ENCODE measurements around the gene ZNF408.

The ZNF408 gene

GRCh38 chr11:46719543-46720218 lies 18.9 kb downstream of the ZNF408 start:
- H3K36me3 Mint-ChIP-seq (ENCODE audit: low read depth), result no peaks in the 10 kb centered on the region
- no peak overlapping the region for H3K27ac Mint-ChIP-seq
- no peaks in the 10 kb centered on the region for H3K4me1 Mint-ChIP-seq (ENCODE audit: low read depth)
- intact Hi-C loops (cut with micrococcal nuclease), result no loop called here
- no peaks in the 10 kb centered on the region for H3K27me3 Mint-ChIP-seq
- no peaks in the 10 kb centered on the region for H3K9me3 Mint-ChIP-seq
- H3K4me3 Mint-ChIP-seq, result no peak overlapping the region

- no peaks in the 10 kb centered on the region for H3K36me3 Mint-ChIP-seq (ENCODE audit: low read depth)
- H3K27me3 Mint-ChIP-seq, result no peaks in the 10 kb centered on the region
- no peaks in the 10 kb centered on the region for H3K4me1 Mint-ChIP-seq (ENCODE audit: low read depth)
- H3K4me3 Mint-ChIP-seq, result no peak overlapping the region
- H3K27ac Mint-ChIP-seq, result no peak overlapping the region
- intact Hi-C loops (cut with micrococcal nuclease), result no loop called here
- no peaks in the 10 kb centered on the region for H3K9me3 Mint-ChIP-seq
These were observed 20.5 kb downstream of the ZNF408 start for GRCh38 chr11:46721286-46721685.

GRCh38 chr11:46722566-46723358 lies 21.9 kb downstream of the ZNF408 start:
- H3K36me3 Mint-ChIP-seq (ENCODE audit: low read depth), result no peaks in the 10 kb centered on the region
- no peaks in the 10 kb centered on the region for H3K4me1 Mint-ChIP-seq (ENCODE audit: low read depth)
- no peaks in the 10 kb centered on the region for H3K9me3 Mint-ChIP-seq
- intact Hi-C loops (cut with micrococcal nuclease), result no loop called here
- no peak overlapping the region for H3K27ac Mint-ChIP-seq
- no peak overlapping the region for H3K4me3 Mint-ChIP-seq
- H3K27me3 Mint-ChIP-seq, result no peaks in the 10 kb centered on the region

GRCh38 chr11:46723359-46723680 lies 22.5 kb downstream of the ZNF408 start:
- no peaks in the 10 kb centered on the region for H3K9me3 Mint-ChIP-seq
- H3K36me3 Mint-ChIP-seq (ENCODE audit: low read depth), result no peaks in the 10 kb centered on the region
- no peak overlapping the region for H3K4me3 Mint-ChIP-seq
- H3K27ac Mint-ChIP-seq, result no peak overlapping the region
- intact Hi-C loops (cut with micrococcal nuclease), result no loop called here
- no peaks in the 10 kb centered on the region for H3K4me1 Mint-ChIP-seq (ENCODE audit: low read depth)
- no peaks in the 10 kb centered on the region for H3K27me3 Mint-ChIP-seq

- H3K27ac Mint-ChIP-seq, result no peak overlapping the region
- no peaks in the 10 kb centered on the region for H3K36me3 Mint-ChIP-seq (ENCODE audit: low read depth)
- intact Hi-C loops (cut with micrococcal nuclease), result no loop called here
- no peaks in the 10 kb centered on the region for H3K27me3 Mint-ChIP-seq
- H3K4me1 Mint-ChIP-seq (ENCODE audit: low read depth), result no peaks in the 10 kb centered on the region
- H3K9me3 Mint-ChIP-seq, result no peaks in the 10 kb centered on the region
- H3K4me3 Mint-ChIP-seq, result no peak overlapping the region
These were observed 23.3 kb downstream of the ZNF408 start for GRCh38 chr11:46724088-46724487.

GRCh38 chr11:46725338-46726205 lies 24.7 kb downstream of the ZNF408 start:
- H3K4me3 Mint-ChIP-seq, result no peak overlapping the region
- no peaks in the 10 kb centered on the region for H3K36me3 Mint-ChIP-seq (ENCODE audit: low read depth)
- H3K9me3 Mint-ChIP-seq, result no peaks in the 10 kb centered on the region
- H3K27ac Mint-ChIP-seq, result no peak overlapping the region
- H3K4me1 Mint-ChIP-seq (ENCODE audit: low read depth), result no peaks in the 10 kb centered on the region
- intact Hi-C loops (cut with micrococcal nuclease), result no loop called here
- no peaks in the 10 kb centered on the region for H3K27me3 Mint-ChIP-seq

- Mint-ChIP-seq H3K4me1 (ENCODE audit: low read depth) (no peaks in the 10 kb centered on the region), H3K27me3 (no peaks in the 10 kb centered on the region), H3K4me3 (no peak overlapping the region), H3K36me3 (ENCODE audit: low read depth) (no peaks in the 10 kb centered on the region), H3K9me3 (no peaks in the 10 kb centered on the region), H3K27ac (no peak overlapping the region)
- intact Hi-C loops (cut with micrococcal nuclease), result no loop called here
These were observed 25.5 kb downstream of the ZNF408 start for GRCh38 chr11:46726206-46726862.

GRCh38 chr11:46727952-46728658 lies 27.3 kb downstream of the ZNF408 start:
- no peak overlapping the region for H3K4me3 Mint-ChIP-seq
- H3K9me3 Mint-ChIP-seq, result no peaks in the 10 kb centered on the region
- intact Hi-C loops (cut with micrococcal nuclease), result no loop called here
- no peaks in the 10 kb centered on the region for H3K4me1 Mint-ChIP-seq (ENCODE audit: low read depth)
- no peak overlapping the region for H3K27ac Mint-ChIP-seq
- no peaks in the 10 kb centered on the region for H3K36me3 Mint-ChIP-seq (ENCODE audit: low read depth)
- no peaks in the 10 kb centered on the region for H3K27me3 Mint-ChIP-seq

- H3K27ac Mint-ChIP-seq, result no peak overlapping the region
- intact Hi-C loops (cut with micrococcal nuclease), result no loop called here
- H3K4me1 Mint-ChIP-seq (ENCODE audit: low read depth), result no peaks in the 10 kb centered on the region
These were observed 27.8 kb downstream of the ZNF408 start for GRCh38 chr11:46728659-46729040.

GRCh38 chr11:46729110-46730027 lies 28.5 kb downstream of the ZNF408 start:
- no peak overlapping the region for H3K27ac Mint-ChIP-seq
- no peaks in the 10 kb centered on the region for H3K27me3 Mint-ChIP-seq
- no peak overlapping the region for H3K4me3 Mint-ChIP-seq
- intact Hi-C loops (cut with micrococcal nuclease), result no loop called here
- no peaks in the 10 kb centered on the region for H3K36me3 Mint-ChIP-seq (ENCODE audit: low read depth)
- no peaks in the 10 kb centered on the region for H3K4me1 Mint-ChIP-seq (ENCODE audit: low read depth)
- no peaks in the 10 kb centered on the region for H3K9me3 Mint-ChIP-seq

More at GRCh38 chr11:46728659-46729040, 27.8 kb downstream of the ZNF408 start:
- H3K36me3 Mint-ChIP-seq (ENCODE audit: low read depth), result no peaks in the 10 kb centered on the region
- H3K27me3 Mint-ChIP-seq, result no peaks in the 10 kb centered on the region
- no peak overlapping the region for H3K4me3 Mint-ChIP-seq
- H3K9me3 Mint-ChIP-seq, result no peaks in the 10 kb centered on the region

GRCh38 chr11:46731545-46731944 lies 30.7 kb downstream of the ZNF408 start:
- Mint-ChIP-seq H3K27me3 (no peaks in the 10 kb centered on the region), H3K9me3 (no peaks in the 10 kb centered on the region), H3K27ac (no peak overlapping the region), H3K36me3 (ENCODE audit: low read depth) (no peaks in the 10 kb centered on the region), H3K4me1 (ENCODE audit: low read depth) (no peaks in the 10 kb centered on the region), H3K4me3 (no peak overlapping the region)
- intact Hi-C loops (cut with micrococcal nuclease), result no loop called here

GRCh38 chr11:46733234-46733633 lies 32.4 kb downstream of the ZNF408 start:
- Mint-ChIP-seq H3K27ac (no peak overlapping the region), H3K9me3 (no peaks in the 10 kb centered on the region)

More at GRCh38 chr11:46733234-46733633, 32.4 kb downstream of the ZNF408 start:
- H3K4me1 Mint-ChIP-seq (ENCODE audit: low read depth), result no peaks in the 10 kb centered on the region
- intact Hi-C loops (cut with micrococcal nuclease), result no loop called here
- no peaks in the 10 kb centered on the region for H3K36me3 Mint-ChIP-seq (ENCODE audit: low read depth)
- no peak overlapping the region for H3K4me3 Mint-ChIP-seq
- H3K27me3 Mint-ChIP-seq, result no peaks in the 10 kb centered on the region

Data from dendritic cell treated with granulocyte-macrophage colony-stimulating factor and Interleukin-4, amounts not matched to agents 40 ng/mL and 50 ng/mL, for 4 days (primary cell).